CD14-positive monocyte (primary cell): ENCODE measurements around the gene ANKRD39. TPM values are rescaled to one million over a fixed set of nuclear protein-coding genes. Genes with fewer than 3 reads are reported as not detected.

Experiments used
- DNase-seq, 3 donors: peaks; one replicate each; pipeline ENCODE4 v3.0.0-alpha.2; 2011 to 2022
- H2AFZ ChIP-seq: 2 replicates; pipeline ENCODE4 v1.6.0; 2012; ENCODE audit warnings: mild to moderate bottlenecking, low read depth, low read length, inconsistent platforms; ENCODE audit not compliant: insufficient read depth, poor library complexity, severe bottlenecking
- H3K27ac ChIP-seq, 2 donors: 1 replicate in 1 of 2; 2 replicates in 1 of 2; pipeline ENCODE4 v1.5.1; 2012 to 2013; ENCODE audit warnings: low read length in 2 of 2, control low read depth in 1 of 2, inconsistent platforms in 1 of 2, low read depth in 1 of 2, mild to moderate bottlenecking in 1 of 2
- H3K27me3 ChIP-seq, 2 donors: one replicate each; pipeline versions ENCODE4 v1.6.0 to v1.6.1; 2011 to 2013; ENCODE audit warnings: low read length in 2 of 2; ENCODE audit not compliant: control insufficient read depth in 2 of 2, insufficient read depth in 2 of 2
- H3K36me3 ChIP-seq, 2 donors: replicated peaks in 1 of 2; 1 replicate in 1 of 2; 2 replicates in 1 of 2; pipeline versions ENCODE4 v1.5.1 to v1.6.1; 2012 to 2013; ENCODE audit warnings: low read length in 2 of 2, control low read depth in 1 of 2, inconsistent platforms in 1 of 2, mild to moderate bottlenecking in 1 of 2; ENCODE audit not compliant: insufficient read depth in 2 of 2, control insufficient read depth in 1 of 2
- H3K4me1 ChIP-seq, 2 donors: 1 replicate in 1 of 2; 2 replicates in 1 of 2; pipeline versions ENCODE4 v1.5.1 to v1.6.1; 2012 to 2013; ENCODE audit warnings: low read length in 2 of 2, control low read depth in 1 of 2, inconsistent platforms in 1 of 2, mild to moderate bottlenecking in 1 of 2, moderate library complexity in 1 of 2; ENCODE audit not compliant: insufficient read depth in 2 of 2, control insufficient read depth in 1 of 2
- H3K4me2 ChIP-seq: replicated peaks from 2 replicates; pipeline ENCODE3; 2012; ENCODE audit warnings: low read length, moderate library complexity, mild to moderate bottlenecking; ENCODE audit not compliant: poor library complexity, severe bottlenecking; ENCODE audit errors: extremely low read depth
- H3K4me3 ChIP-seq, 3 experiments: fragments of 200-600 bp in 1 of 3; sonication (generic) in 1 of 3; replicated peaks in 1 of 3; 1 replicate in 2 of 3; 2 replicates in 1 of 3; pipeline ENCODE4 v1.5.1; 2011 to 2013; ENCODE audit warnings: low read length in 3 of 3, mild to moderate bottlenecking in 3 of 3, control low read depth in 2 of 3, low read depth in 2 of 3, inconsistent platforms in 1 of 3, moderate library complexity in 1 of 3
- H3K79me2 ChIP-seq: 2 replicates; pipeline ENCODE4 v1.6.0; 2012; ENCODE audit warnings: mild to moderate bottlenecking, control low read depth, inconsistent platforms, low read length, moderate library complexity; ENCODE audit not compliant: insufficient read depth
- H3K9ac ChIP-seq: 2 replicates; pipeline ENCODE4 v1.6.0; 2017; ENCODE audit warnings: low read length, mild to moderate bottlenecking; ENCODE audit not compliant: insufficient read depth, poor library complexity, severe bottlenecking
- H3K9me3 ChIP-seq, 2 donors: replicated peaks in 1 of 2; 1 replicate in 1 of 2; 2 replicates in 1 of 2; pipeline versions ENCODE4 v1.5.1 to v1.6.1; 2012 to 2013; ENCODE audit warnings: low read length in 2 of 2, control low read depth in 1 of 2; ENCODE audit not compliant: control insufficient read depth in 1 of 2, insufficient read depth in 1 of 2
- H4K20me1 ChIP-seq: 2 replicates; pipeline ENCODE4 v1.6.0; 2012; ENCODE audit warnings: mild to moderate bottlenecking, low read length, control low read depth, moderate library complexity; ENCODE audit not compliant: insufficient read depth
- H3K27ac Mint-ChIP-seq, 7 donors: one replicate each; pipeline ENCODE4 v1.8.0; 2020; ENCODE audit warnings: mild to moderate bottlenecking in 7 of 7, mixed read lengths in 7 of 7, moderate library complexity in 6 of 7, inconsistent platforms in 2 of 7
- H3K27me3 Mint-ChIP-seq, 3 donors: one replicate each; pipeline ENCODE4 v1.8.0; 2021 to 2022; ENCODE audit warnings: low read depth in 3 of 3, mild to moderate bottlenecking in 3 of 3, mixed read lengths in 3 of 3, moderate library complexity in 3 of 3, inconsistent platforms in 1 of 3
- H3K36me3 Mint-ChIP-seq, 2 donors: one replicate each; pipeline ENCODE4 v1.8.0; 2020; ENCODE audit warnings: mixed read lengths in 2 of 2, inconsistent platforms in 1 of 2, mild to moderate bottlenecking in 1 of 2
- H3K4me1 Mint-ChIP-seq: one replicate; pipeline ENCODE4 v1.8.0; 2020; ENCODE audit warnings: mild to moderate bottlenecking, mixed read lengths
- H3K4me3 Mint-ChIP-seq, 2 donors: one replicate each; pipeline ENCODE4 v1.8.0; 2020; ENCODE audit warnings: mild to moderate bottlenecking in 2 of 2, mixed read lengths in 2 of 2, moderate library complexity in 1 of 2
- H3K9me3 Mint-ChIP-seq, 7 donors: one replicate each; pipeline ENCODE4 v1.8.0; 2020 to 2022; ENCODE audit warnings: mixed read lengths in 7 of 7, mild to moderate bottlenecking in 6 of 7, moderate library complexity in 6 of 7, inconsistent platforms in 2 of 7
- WGBS: methylation state at CpG from one replicate; pipeline ENCODE4 v1.1.5; 2013; ENCODE audit warnings: missing lambda C conversion rate; ENCODE audit not compliant: insufficient coverage; 5-methylcytosine and 5-hydroxymethylcytosine counted together
- intact Hi-C, 2 donors: fragments of 100-400 bp; cut with micrococcal nuclease; formaldehyde crosslinking; loops; one replicate each; pipeline versions ENCODE4 v1.15.0 to v1.15.1; 2023
- polyA plus RNA-seq, 3 donors: library from polyadenylated mRNA; depleted of rRNA in 1 of 3; unstranded in 2 of 3; stranded (reverse) in 1 of 3; fragments of 300-500 nt in 2 of 3; fragments of >200 nt in 1 of 3; fragmentation: Illumina TruSeq in 2 of 3; gene quantifications; 1 replicate in 2 of 3; 2 replicates in 1 of 3; pipeline ENCODE4 v1.2.3, GENCODE V29; 2012 to 2021
- TF ChIP-seq, protein P1 (sequence below): fragments of 200-600 bp; IDR thresholded peaks from one replicate; pipeline ENCODE4 v1.8.0; 2022; ENCODE audit warnings: antibody characterized with exemption, mild to moderate bottlenecking

ANKRD39 gene
- polyA plus RNA-seq, 3 donors = 6.2 to 9.7 (median 9.0) TPM

DNA sequence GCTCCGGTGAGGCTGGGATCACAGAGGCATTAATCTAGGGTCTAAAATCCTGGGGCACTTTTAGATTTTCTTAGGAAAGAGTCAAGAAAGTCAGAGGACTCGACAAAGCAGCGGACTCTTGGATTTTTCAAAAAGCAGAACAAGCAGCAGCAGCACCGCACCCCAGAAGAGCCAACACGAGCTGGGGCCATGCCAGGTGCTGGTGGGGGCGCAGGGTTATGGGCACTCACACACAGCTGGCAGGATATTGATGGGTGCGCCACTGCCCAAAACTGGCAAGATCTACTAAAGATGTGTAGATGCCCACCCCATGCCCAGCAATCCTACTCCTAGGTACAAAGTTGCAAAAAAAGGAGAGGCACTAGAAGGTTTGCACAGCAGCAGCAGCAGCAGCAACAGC lies 46.0 kb upstream of the ANKRD39 start:
- Mint-ChIP-seq H3K4me1 (peaks cover 10% of the 10 kb centered on the region), H3K36me3 (no peaks in the 10 kb centered on the region), H3K9me3 (peaks cover 0 to 2% (median 0%) of the 10 kb centered on the region in 7 donors), H3K27me3 (peaks cover 17 to 27% (median 21%) of the 10 kb centered on the region in 3 donors), H3K27ac (peak overlapping the region in 2 of 7 donors; percentile 10 to 15), H3K4me3 (peak overlapping the region in 1 of 2 donors; percentile 39)
- Histone ChIP-seq H3K27me3 (peaks cover 0 to 4% of the 10 kb centered on the region in 2 donors), H3K4me1 (peaks cover 0 to 5% of the 10 kb centered on the region in 2 donors), H3K4me3 (no peak overlapping the region), H3K27ac (no peak overlapping the region), H4K20me1 (no peaks in the 10 kb centered on the region), H2AFZ (peak overlapping the region; percentile 32), H3K9me3 (no peaks in the 10 kb centered on the region), H3K79me2 (no peaks in the 10 kb centered on the region), H3K4me2 (no peak overlapping the region), H3K9ac (no peak overlapping the region), H3K36me3 (no peaks in the 10 kb centered on the region)
- intact Hi-C loops = no loop called here
- no peak for DNase-seq
- TF ChIP-seq, protein P1, sequence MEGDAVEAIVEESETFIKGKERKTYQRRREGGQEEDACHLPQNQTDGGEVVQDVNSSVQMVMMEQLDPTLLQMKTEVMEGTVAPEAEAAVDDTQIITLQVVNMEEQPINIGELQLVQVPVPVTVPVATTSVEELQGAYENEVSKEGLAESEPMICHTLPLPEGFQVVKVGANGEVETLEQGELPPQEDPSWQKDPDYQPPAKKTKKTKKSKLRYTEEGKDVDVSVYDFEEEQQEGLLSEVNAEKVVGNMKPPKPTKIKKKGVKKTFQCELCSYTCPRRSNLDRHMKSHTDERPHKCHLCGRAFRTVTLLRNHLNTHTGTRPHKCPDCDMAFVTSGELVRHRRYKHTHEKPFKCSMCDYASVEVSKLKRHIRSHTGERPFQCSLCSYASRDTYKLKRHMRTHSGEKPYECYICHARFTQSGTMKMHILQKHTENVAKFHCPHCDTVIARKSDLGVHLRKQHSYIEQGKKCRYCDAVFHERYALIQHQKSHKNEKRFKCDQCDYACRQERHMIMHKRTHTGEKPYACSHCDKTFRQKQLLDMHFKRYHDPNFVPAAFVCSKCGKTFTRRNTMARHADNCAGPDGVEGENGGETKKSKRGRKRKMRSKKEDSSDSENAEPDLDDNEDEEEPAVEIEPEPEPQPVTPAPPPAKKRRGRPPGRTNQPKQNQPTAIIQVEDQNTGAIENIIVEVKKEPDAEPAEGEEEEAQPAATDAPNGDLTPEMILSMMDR = no peak
- WGBS = 6% methylated on average over 7 of the region's 7 CpGs

DNA sequence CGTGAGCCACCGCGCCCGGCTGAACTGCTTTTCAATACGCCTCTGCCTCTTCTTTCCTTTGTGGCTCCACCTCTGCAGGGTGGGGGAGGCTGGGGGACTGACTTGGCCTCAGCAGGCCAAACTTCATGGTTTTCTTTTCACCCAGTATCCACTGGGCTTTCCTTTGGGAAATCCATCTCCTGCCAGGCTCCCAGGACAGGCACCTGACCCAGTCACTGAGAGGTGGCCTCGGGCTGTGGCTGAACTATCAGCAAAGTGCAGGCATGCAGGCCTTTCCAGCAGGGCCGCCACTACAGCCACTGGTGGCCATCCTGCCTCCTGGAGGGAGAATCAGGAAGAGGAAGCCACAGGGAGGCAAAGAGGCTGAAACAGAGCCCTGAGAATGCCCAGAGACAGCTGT lies 45.5 kb upstream of the ANKRD39 start:
- intact Hi-C loops = no loop called here
- Mint-ChIP-seq H3K4me1 (peaks cover 10% of the 10 kb centered on the region), H3K4me3 (no peak overlapping the region)

More for the DNA sequence above, 45.5 kb upstream of the ANKRD39 start:
- H3K9me3 Mint-ChIP-seq = peaks cover 0 to 2% (median 0%) of the 10 kb centered on the region in 7 donors
- DNase-seq = no peak
- TF ChIP-seq, protein P1 = no peak
- H3K9ac ChIP-seq = no peak overlapping the region
- WGBS = 38% methylated on average over 1 of the region's 7 CpGs
- H3K4me1 ChIP-seq = peaks cover 0 to 5% of the 10 kb centered on the region in 2 donors
- no peak overlapping the region for H3K4me3 ChIP-seq
- peaks cover 15 to 30% (median 21%) of the 10 kb centered on the region in 3 donors for H3K27me3 Mint-ChIP-seq
- H3K36me3 Mint-ChIP-seq = no peaks in the 10 kb centered on the region
- no peak overlapping the region for H3K27ac Mint-ChIP-seq
- H3K79me2 ChIP-seq = no peaks in the 10 kb centered on the region
- peak overlapping the region; percentile 32 for H2AFZ ChIP-seq
- no peaks in the 10 kb centered on the region for H3K36me3 ChIP-seq
- peaks cover 0 to 4% of the 10 kb centered on the region in 2 donors for H3K27me3 ChIP-seq
- no peaks in the 10 kb centered on the region for H3K9me3 ChIP-seq
- H4K20me1 ChIP-seq = no peaks in the 10 kb centered on the region
- no peak overlapping the region for H3K27ac ChIP-seq
- H3K4me2 ChIP-seq = no peak overlapping the region
